Cardiac fibroblast (primary cell): Measurements from ENCODE around the gene SERGEF.

Experiments
- DNase-seq, 2 donors: peaks; one replicate each; pipeline versions ENCODE4 v3.0.0 to v3.0.0-alpha.2; 2010; ENCODE audit warnings: low read depth in 2 of 2
- H3K4me3 ChIP-seq, 2 donors: replicated peaks in 1 of 2; 1 replicate in 1 of 2; 2 replicates in 1 of 2; pipeline ENCODE4 v1.5.1; 2011; ENCODE audit warnings: low read depth in 2 of 2, low read length in 2 of 2, mild to moderate bottlenecking in 2 of 2, moderate library complexity in 1 of 2
- CTCF ChIP-seq: IDR thresholded peaks from one replicate; pipeline ENCODE4 v1.5.1; 2011; ENCODE audit warnings: low read depth, mild to moderate bottlenecking, low read length, inconsistent platforms

SERGEF gene

GRCh38 chr11:18012906-18013781 lies at the start of gene SERGEF:
Gene SERGEF (minus strand): TSS chr11:18013047. CDS start chr11:18013010, 37 bp downstream.
- peak; percentile 78 to 91 for DNase-seq
- peak within 1 kb of the TSS; percentile 82 to 90 for H3K4me3 ChIP-seq
- TF ChIP-seq CTCF, result no peak

GRCh38 chr11:18061351-18061750 lies 48.5 kb upstream of the SERGEF start:
- no peak for DNase-seq
- no peak for TF ChIP-seq CTCF
- H3K4me3 ChIP-seq, result no peak overlapping the region

- no peak overlapping the region for H3K4me3 ChIP-seq
- DNase-seq, result no peak
- TF ChIP-seq CTCF, result no peak
Observed at GRCh38 chr11:18056561-18057181, 43.8 kb upstream of the SERGEF start.

- TF ChIP-seq CTCF, result no peak
- no peak overlapping the region for H3K4me3 ChIP-seq
- DNase-seq, result no peak
Observed at GRCh38 chr11:18054511-18055103, 41.8 kb upstream of the SERGEF start.

- DNase-seq, result no peak
- no peak for TF ChIP-seq CTCF
- no peak overlapping the region for H3K4me3 ChIP-seq
Observed at GRCh38 chr11:18050848-18051247, 38.0 kb upstream of the SERGEF start.

GRCh38 chr11:18046116-18046777 lies 33.4 kb upstream of the SERGEF start, which contains the start of gene TPH1:
Gene TPH1 (minus strand): TSS chr11:18046269. CDS start chr11:18040762, 5,507 bp downstream.
- no peak within 1 kb of the TSS for H3K4me3 ChIP-seq
- no peak for TF ChIP-seq CTCF
- peak; percentile 27 to 43 for DNase-seq
